ENCODE results near the gene KIF3C. TPM values are rescaled to one million over a fixed set of nuclear protein-coding genes. Genes with fewer than 3 reads are reported as not detected.

The KIF3C gene
- total and polyA plus RNA-seq, 2 donors (not counting 3 experiments of a cell fraction or from before 2014, with no cell fraction given) = 11.4 to 40.7 TPM

DNA sequence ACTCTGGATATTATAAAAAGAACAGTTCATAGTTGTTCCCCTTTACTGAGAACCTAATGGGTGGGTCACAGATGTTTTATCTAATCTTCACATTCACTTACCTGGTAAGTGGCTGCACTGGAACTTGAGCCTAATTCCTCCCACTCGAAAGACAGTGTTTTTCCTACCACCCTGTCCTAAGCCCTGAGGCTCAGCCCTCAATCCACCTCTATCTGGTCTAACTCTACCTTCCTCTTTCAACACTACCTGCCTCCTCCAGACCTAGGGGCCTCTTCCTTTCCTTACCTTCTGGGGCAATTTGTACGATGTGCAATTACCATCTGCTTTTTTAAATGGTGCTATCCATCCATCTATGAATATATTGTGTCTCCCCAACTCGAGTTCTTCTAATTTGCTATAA is 9.7 kb upstream of the KIF3C start:
- H3K9me1 ChIP-seq (replicated peaks; ENCODE audit: control insufficient read depth, extremely low read depth, insufficient read depth, low read length) = no peaks in the 10 kb centered on the region
- peaks cover 3% of the 10 kb centered on the region for H3K4me1 ChIP-seq (ENCODE audit: control insufficient read depth, extremely low read depth, insufficient read depth, low read length)
- no peak for TF ChIP-seq FOS (IDR thresholded peaks at IDR 0.05; ENCODE audit: borderline replicate concordance, insufficient read depth, low read length)
- TF ChIP-seq POLR2A (IDR thresholded peaks at IDR 0.05; ENCODE audit: low read depth, low read length) = no peak
- TF ChIP-seq, protein P1, sequence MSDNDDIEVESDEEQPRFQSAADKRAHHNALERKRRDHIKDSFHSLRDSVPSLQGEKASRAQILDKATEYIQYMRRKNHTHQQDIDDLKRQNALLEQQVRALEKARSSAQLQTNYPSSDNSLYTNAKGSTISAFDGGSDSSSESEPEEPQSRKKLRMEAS (IDR thresholded peaks at IDR 0.05; ENCODE audit: insufficient read depth, insufficient read length) = no peak
- TF ChIP-seq GATA2 (IDR thresholded peaks at IDR 0.05; ENCODE audit: insufficient read depth, insufficient read length, low read depth, low read length) = no peak
- ChIA-PET CTCF (interaction anchor here (0.5 to 2.9 kb wide), 51 partner anchors 9 to 585 kb away, joined by 3 to 47 read pairs (median 5); partner anchors contain the start of genes KIF3C and RAB10), POLR2A (interaction anchor here (1.0 kb wide), 1 partner anchor 42 kb away, joined by 3 read pairs; the partner anchor contains the start of gene RAB10)
- H3K4me3 ChIP-seq (replicated peaks in 1 of 3; ENCODE audit: insufficient read depth in 1 of 3, low read depth in 1 of 3, low read length in 3 of 3) = no peak overlapping the region
- H3K27me3 ChIP-seq (ENCODE audit: control insufficient read depth in 2 of 2, insufficient read depth in 2 of 2, low read length in 2 of 2) = no peaks in the 10 kb centered on the region
- H4K20me1 ChIP-seq (replicated peaks; ENCODE audit: control insufficient read depth, extremely low read depth, insufficient read depth, low read length) = no peaks in the 10 kb centered on the region
- DNase-seq (ENCODE audit: low read depth, low spot score) (no peak), FAIRE-seq (no peak)
- BruUV-seq (replicated peaks) = no TSS peak
- no peak overlapping the region for H3K27ac ChIP-seq (ENCODE audit: insufficient read depth, low read depth, low read length)
- no peak overlapping the region for H2AFZ ChIP-seq (ENCODE audit: low read depth, low read length)
- H3K9me3 ChIP-seq (replicated peaks; ENCODE audit: control insufficient read depth, insufficient read depth, low read length) = no peaks in the 10 kb centered on the region
- H3K4me2 ChIP-seq (ENCODE audit: insufficient read depth, low read length) = no peak overlapping the region
- dilution Hi-C loops (cut with MboI; ENCODE audit: extremely low pct_ligation_motif_present, low sequenced_read_pairs) = no loop called here
- intact Hi-C loops (cut with micrococcal nuclease) = loop anchor here (1.0 to 5.0 kb wide), 6 partner anchors 41 to 338 kb away; partner anchors contain the start of gene RAB10
- no peaks in the 10 kb centered on the region for H3K36me3 ChIP-seq (ENCODE audit: control insufficient read depth in 2 of 2, extremely low read depth in 1 of 2, insufficient read depth in 2 of 2, low read length in 2 of 2)
- no peak overlapping the region for H3K9ac ChIP-seq (replicated peaks; ENCODE audit: extremely low read depth, insufficient read depth, low read length)
- no peaks in the 10 kb centered on the region for H3K79me2 ChIP-seq (ENCODE audit: control insufficient read depth, insufficient read depth, low read length)

DNA sequence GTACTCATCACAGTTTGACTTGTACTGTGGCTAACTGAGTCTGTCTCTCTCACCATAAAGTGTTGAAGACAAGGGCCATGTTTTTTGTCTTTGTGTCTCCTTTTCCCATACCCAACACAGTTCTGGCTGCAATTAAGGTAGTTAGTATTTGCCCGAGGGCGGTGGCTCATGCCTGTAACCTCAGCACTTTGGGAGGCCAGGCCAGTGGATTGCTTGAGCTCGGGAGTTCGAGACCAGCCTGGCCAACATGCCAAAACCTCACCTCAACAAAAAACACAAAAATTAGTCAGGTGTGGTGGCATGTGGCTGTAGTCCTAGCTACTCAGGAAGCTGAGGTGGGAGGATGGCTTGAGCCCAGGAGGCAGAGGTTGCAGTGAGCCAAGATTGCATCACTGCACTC is 6.9 kb upstream of the KIF3C start:
- intact Hi-C loops (cut with micrococcal nuclease) (no loop called here), dilution Hi-C loops (cut with MboI; ENCODE audit: extremely low pct_ligation_motif_present, low sequenced_read_pairs) (no loop called here)

More for the DNA sequence above, 6.9 kb upstream of the KIF3C start:
- H2AFZ ChIP-seq (ENCODE audit: low read depth, low read length) = no peak overlapping the region
- no peaks in the 10 kb centered on the region for H3K27me3 ChIP-seq (ENCODE audit: control insufficient read depth in 2 of 2, insufficient read depth in 2 of 2, low read length in 2 of 2)
- FAIRE-seq (no peak), DNase-seq (ENCODE audit: low read depth, low spot score) (no peak)
- ChIA-PET CTCF (interaction anchor here (2.2 to 2.9 kb wide), 3 partner anchors 38 to 196 kb away, joined by 6 to 35 read pairs (median 9); no protein-coding TSS in a partner anchor), POLR2A (no interaction called here)
- BruUV-seq (replicated peaks) = no TSS peak
- no peak overlapping the region for H3K9ac ChIP-seq (replicated peaks; ENCODE audit: extremely low read depth, insufficient read depth, low read length)
- H3K4me1 ChIP-seq (ENCODE audit: control insufficient read depth, extremely low read depth, insufficient read depth, low read length) = peaks cover 3% of the 10 kb centered on the region
- H3K4me3 ChIP-seq (replicated peaks in 1 of 3; ENCODE audit: insufficient read depth in 1 of 3, low read depth in 1 of 3, low read length in 3 of 3) = no peak overlapping the region
- no peaks in the 10 kb centered on the region for H3K36me3 ChIP-seq (ENCODE audit: control insufficient read depth in 2 of 2, extremely low read depth in 1 of 2, insufficient read depth in 2 of 2, low read length in 2 of 2)
- no peaks in the 10 kb centered on the region for H4K20me1 ChIP-seq (replicated peaks; ENCODE audit: control insufficient read depth, extremely low read depth, insufficient read depth, low read length)
- no peak overlapping the region for H3K27ac ChIP-seq (ENCODE audit: insufficient read depth, low read depth, low read length)
- H3K9me3 ChIP-seq (replicated peaks; ENCODE audit: control insufficient read depth, insufficient read depth, low read length) = no peaks in the 10 kb centered on the region
- no peak overlapping the region for H3K4me2 ChIP-seq (ENCODE audit: insufficient read depth, low read length)
- no peaks in the 10 kb centered on the region for H3K79me2 ChIP-seq (ENCODE audit: control insufficient read depth, insufficient read depth, low read length)
- TF ChIP-seq FOS (IDR thresholded peaks at IDR 0.05; ENCODE audit: borderline replicate concordance, insufficient read depth, low read length) = no peak
- no peak for TF ChIP-seq JUN (IDR thresholded peaks at IDR 0.05; ENCODE audit: borderline replicate concordance, insufficient read depth, insufficient read length, low read depth)
- TF ChIP-seq, protein P2, sequence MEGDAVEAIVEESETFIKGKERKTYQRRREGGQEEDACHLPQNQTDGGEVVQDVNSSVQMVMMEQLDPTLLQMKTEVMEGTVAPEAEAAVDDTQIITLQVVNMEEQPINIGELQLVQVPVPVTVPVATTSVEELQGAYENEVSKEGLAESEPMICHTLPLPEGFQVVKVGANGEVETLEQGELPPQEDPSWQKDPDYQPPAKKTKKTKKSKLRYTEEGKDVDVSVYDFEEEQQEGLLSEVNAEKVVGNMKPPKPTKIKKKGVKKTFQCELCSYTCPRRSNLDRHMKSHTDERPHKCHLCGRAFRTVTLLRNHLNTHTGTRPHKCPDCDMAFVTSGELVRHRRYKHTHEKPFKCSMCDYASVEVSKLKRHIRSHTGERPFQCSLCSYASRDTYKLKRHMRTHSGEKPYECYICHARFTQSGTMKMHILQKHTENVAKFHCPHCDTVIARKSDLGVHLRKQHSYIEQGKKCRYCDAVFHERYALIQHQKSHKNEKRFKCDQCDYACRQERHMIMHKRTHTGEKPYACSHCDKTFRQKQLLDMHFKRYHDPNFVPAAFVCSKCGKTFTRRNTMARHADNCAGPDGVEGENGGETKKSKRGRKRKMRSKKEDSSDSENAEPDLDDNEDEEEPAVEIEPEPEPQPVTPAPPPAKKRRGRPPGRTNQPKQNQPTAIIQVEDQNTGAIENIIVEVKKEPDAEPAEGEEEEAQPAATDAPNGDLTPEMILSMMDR (IDR thresholded peaks at IDR 0.05; ENCODE audit: extremely low read depth in 1 of 2, insufficient read depth in 1 of 2, low read depth in 1 of 2, low read length in 2 of 2) = no peak
- TF ChIP-seq MYC (IDR thresholded peaks at IDR 0.05; ENCODE audit: low read depth, low read length) = no peak
- no peak for TF ChIP-seq POLR2AphosphoS5 (IDR thresholded peaks at IDR 0.05; ENCODE audit: insufficient read depth, low read depth, low read length)
- no peak for TF ChIP-seq POLR2A (IDR thresholded peaks at IDR 0.05; ENCODE audit: low read depth, low read length)
- TF ChIP-seq, protein P1 (IDR thresholded peaks at IDR 0.05; ENCODE audit: insufficient read depth, insufficient read length) = no peak
- TF ChIP-seq GATA2 (IDR thresholded peaks at IDR 0.05; ENCODE audit: insufficient read depth, insufficient read length, low read depth, low read length) = no peak
- TF ChIP-seq EZH2 (IDR thresholded peaks at IDR 0.05; ENCODE audit: borderline replicate concordance, low read depth, low read length, severe bottlenecking) = no peak
- no peaks in the 10 kb centered on the region for H3K9me1 ChIP-seq (replicated peaks; ENCODE audit: control insufficient read depth, extremely low read depth, insufficient read depth, low read length)

All from endothelial cell of umbilical vein (primary cell).